ENCODE measurements around the gene GPR173. TPM values are rescaled to one million over a fixed set of nuclear protein-coding genes. Genes with fewer than 3 reads are reported as not detected.

The GPR173 gene
- total and polyA plus RNA-seq, 9 of the 15 experiments (the other 6 are each of a cell fraction or from before 2014, with no cell fraction given) = 0.01 TPM; not detected in 8

DNA sequence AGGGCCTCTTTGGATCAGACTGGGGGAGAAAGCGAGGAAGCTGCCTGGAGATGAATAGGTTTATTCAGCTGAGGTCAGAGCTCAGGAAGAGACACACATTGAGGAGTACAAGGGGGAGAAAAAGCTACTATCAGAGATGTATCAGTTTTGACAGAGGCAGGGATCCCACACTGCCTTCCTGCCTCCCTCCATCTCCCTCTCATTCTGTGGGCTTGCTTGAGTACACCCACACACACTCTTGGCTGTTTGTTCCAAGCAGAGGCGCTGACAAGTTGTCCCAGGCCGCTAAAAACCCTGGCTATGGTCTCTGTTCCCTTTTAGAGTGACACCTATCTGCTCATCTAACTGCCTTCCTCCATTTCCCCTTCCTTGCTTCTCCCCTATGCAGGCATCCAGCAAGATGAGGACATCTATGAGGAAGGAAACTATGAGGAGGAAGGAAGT, 38.8 kb downstream of the GPR173 start:
- CTCF ChIA-PET (ENCODE audit: low intra/inter-chr PET ratio) = interaction anchor here (1.3 kb wide), 1 partner anchor 16 kb away, joined by 3 read pairs; no protein-coding TSS in a partner anchor
- no peak overlapping the region for H2AFZ ChIP-seq (ENCODE audit: low read depth, low read length)
- BruUV-seq (replicated peaks) = no TSS peak
- no peak overlapping the region for H3K4me2 ChIP-seq (ENCODE audit: insufficient read depth, low read length)
- intact Hi-C loops (cut with micrococcal nuclease) (no loop called here), in situ Hi-C loops (cut with MboI) (no loop called here)
- no peaks in the 10 kb centered on the region for H3K9me1 ChIP-seq (ENCODE audit: control insufficient read depth, insufficient read depth, low read length)
- peaks cover 10% of the 10 kb centered on the region for H3K79me2 ChIP-seq (ENCODE audit: control insufficient read depth, insufficient read depth, low read length)
- FAIRE-seq (no peak), DNase-seq (ENCODE audit: extremely low read depth in 1 of 4, low spot score in 3 of 4) (no peak), ATAC-seq (no peak)
- H3K27ac ChIP-seq (ENCODE audit: extremely low read depth, low read depth, low read length) = no peak overlapping the region
- no peak overlapping the region for H3K4me3 ChIP-seq
- H3K27me3 ChIP-seq (ENCODE audit: control insufficient read depth in 2 of 2, insufficient read depth in 2 of 2, low read length in 2 of 2) = no peaks in the 10 kb centered on the region; a peak in 2 of 5 replicates
- TF ChIP-seq BHLHE40 (IDR thresholded peaks at IDR 0.05; ENCODE audit: low read length) = no peak
- no peak for TF ChIP-seq SIRT6 (IDR thresholded peaks at IDR 0.05; ENCODE audit: low read depth, low read length)
- TF ChIP-seq, protein P1, sequence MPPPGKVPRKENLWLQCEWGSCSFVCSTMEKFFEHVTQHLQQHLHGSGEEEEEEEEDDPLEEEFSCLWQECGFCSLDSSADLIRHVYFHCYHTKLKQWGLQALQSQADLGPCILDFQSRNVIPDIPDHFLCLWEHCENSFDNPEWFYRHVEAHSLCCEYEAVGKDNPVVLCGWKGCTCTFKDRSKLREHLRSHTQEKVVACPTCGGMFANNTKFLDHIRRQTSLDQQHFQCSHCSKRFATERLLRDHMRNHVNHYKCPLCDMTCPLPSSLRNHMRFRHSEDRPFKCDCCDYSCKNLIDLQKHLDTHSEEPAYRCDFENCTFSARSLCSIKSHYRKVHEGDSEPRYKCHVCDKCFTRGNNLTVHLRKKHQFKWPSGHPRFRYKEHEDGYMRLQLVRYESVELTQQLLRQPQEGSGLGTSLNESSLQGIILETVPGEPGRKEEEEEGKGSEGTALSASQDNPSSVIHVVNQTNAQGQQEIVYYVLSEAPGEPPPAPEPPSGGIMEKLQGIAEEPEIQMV (tag; conservative IDR thresholded peaks at IDR 0.05; ENCODE audit: low read depth) = no peak
- TF ChIP-seq, protein P2, sequence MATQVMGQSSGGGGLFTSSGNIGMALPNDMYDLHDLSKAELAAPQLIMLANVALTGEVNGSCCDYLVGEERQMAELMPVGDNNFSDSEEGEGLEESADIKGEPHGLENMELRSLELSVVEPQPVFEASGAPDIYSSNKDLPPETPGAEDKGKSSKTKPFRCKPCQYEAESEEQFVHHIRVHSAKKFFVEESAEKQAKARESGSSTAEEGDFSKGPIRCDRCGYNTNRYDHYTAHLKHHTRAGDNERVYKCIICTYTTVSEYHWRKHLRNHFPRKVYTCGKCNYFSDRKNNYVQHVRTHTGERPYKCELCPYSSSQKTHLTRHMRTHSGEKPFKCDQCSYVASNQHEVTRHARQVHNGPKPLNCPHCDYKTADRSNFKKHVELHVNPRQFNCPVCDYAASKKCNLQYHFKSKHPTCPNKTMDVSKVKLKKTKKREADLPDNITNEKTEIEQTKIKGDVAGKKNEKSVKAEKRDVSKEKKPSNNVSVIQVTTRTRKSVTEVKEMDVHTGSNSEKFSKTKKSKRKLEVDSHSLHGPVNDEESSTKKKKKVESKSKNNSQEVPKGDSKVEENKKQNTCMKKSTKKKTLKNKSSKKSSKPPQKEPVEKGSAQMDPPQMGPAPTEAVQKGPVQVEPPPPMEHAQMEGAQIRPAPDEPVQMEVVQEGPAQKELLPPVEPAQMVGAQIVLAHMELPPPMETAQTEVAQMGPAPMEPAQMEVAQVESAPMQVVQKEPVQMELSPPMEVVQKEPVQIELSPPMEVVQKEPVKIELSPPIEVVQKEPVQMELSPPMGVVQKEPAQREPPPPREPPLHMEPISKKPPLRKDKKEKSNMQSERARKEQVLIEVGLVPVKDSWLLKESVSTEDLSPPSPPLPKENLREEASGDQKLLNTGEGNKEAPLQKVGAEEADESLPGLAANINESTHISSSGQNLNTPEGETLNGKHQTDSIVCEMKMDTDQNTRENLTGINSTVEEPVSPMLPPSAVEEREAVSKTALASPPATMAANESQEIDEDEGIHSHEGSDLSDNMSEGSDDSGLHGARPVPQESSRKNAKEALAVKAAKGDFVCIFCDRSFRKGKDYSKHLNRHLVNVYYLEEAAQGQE (IDR thresholded peaks at IDR 0.05; ENCODE audit: borderline replicate concordance) = no peak
- TF ChIP-seq, protein P2 (CRISPR knock-in tag; IDR thresholded peaks at IDR 0.05; ENCODE audit: low read depth) = no peak
- no peak for TF ChIP-seq ZNF41 (CRISPR knock-in tag; conservative IDR thresholded peaks at IDR 0.05)
- no peak for TF ChIP-seq CC2D1A (IDR thresholded peaks at IDR 0.05)
- TF ChIP-seq KLF13 (tag; IDR thresholded peaks at IDR 0.05; ENCODE audit: borderline replicate concordance, low read depth) = no peak
- TF ChIP-seq FUS (optimal IDR thresholded peaks at IDR 0.05; ENCODE audit: low read depth, low read length) = no peak
- TF ChIP-seq ZNF165 (CRISPR knock-in tag; IDR thresholded peaks at IDR 0.05; ENCODE audit: borderline replicate concordance) = no peak
- TF ChIP-seq ZNF785 (CRISPR knock-in tag; IDR thresholded peaks at IDR 0.05) = no peak
- H4K20me1 ChIP-seq (replicated peaks; ENCODE audit: control insufficient read depth, insufficient read depth, low read length) = 0 out of 2 replicates have a peak, but pooled peaks cover 3% of the 10 kb centered on the region
- H3K9ac ChIP-seq (ENCODE audit: insufficient read depth in 1 of 2, low read depth in 2 of 2, low read length in 2 of 2) = no peak overlapping the region
- H3K36me3 ChIP-seq (ENCODE audit: control insufficient read depth, insufficient read depth, low read length) = peaks cover 18% of the 10 kb centered on the region; the same call in 2 of the 3 replicates
- 19% methylated on average over 2 of the region's 3 CpGs for WGBS (ENCODE audit: insufficient coverage, low coverage, missing lambda C conversion rate)
- peaks cover 0 to 8% of the 10 kb centered on the region in 2 experiments; a peak in 2 of 5 replicates for H3K4me1 ChIP-seq (replicated peaks in 1 of 2; ENCODE audit: control insufficient read depth in 2 of 2, insufficient read depth in 2 of 2, low read length in 2 of 2)
- POLR2A ChIA-PET = no interaction called here
- no peaks in the 10 kb centered on the region; the same call in 1 of the 2 replicates for H3K9me3 ChIP-seq (replicated peaks; ENCODE audit: control insufficient read depth, insufficient read depth, low read depth, low read length)

Data from K562 (cell line).